Measurements from ENCODE around the gene CROCC.

GRCh38 chr1:16955186-16955585, 33.5 kb downstream of the CROCC start:
- TF ChIP-seq EP300 (IDR thresholded peaks at IDR 0.05; ENCODE audit: low read depth) (no peak), POLR2AphosphoS5 (IDR thresholded peaks at IDR 0.05) (no peak)

Measured in transverse colon (tissue), 3 donors.